Body of pancreas (tissue), 4 donors: ENCODE data around the gene KLK7.

Experiments
- CTCF ChIP-seq, 7 experiments: fragments of 450-650 bp in 4 of 7; fragments of 200-600 bp in 3 of 7; sonication (generic) in 3 of 7; IDR thresholded peaks; one replicate each; pipeline ENCODE4 v1.5.1; 2016 to 2019; ENCODE audit warnings: antibody characterized with exemption in 7 of 7
- POLR2A ChIP-seq, 3 donors: fragments of 450-650 bp; IDR thresholded peaks; one replicate each; pipeline ENCODE4 v1.6.1; 2016; ENCODE audit warnings: antibody characterized with exemption in 3 of 3, mild to moderate bottlenecking in 2 of 3

DNA sequence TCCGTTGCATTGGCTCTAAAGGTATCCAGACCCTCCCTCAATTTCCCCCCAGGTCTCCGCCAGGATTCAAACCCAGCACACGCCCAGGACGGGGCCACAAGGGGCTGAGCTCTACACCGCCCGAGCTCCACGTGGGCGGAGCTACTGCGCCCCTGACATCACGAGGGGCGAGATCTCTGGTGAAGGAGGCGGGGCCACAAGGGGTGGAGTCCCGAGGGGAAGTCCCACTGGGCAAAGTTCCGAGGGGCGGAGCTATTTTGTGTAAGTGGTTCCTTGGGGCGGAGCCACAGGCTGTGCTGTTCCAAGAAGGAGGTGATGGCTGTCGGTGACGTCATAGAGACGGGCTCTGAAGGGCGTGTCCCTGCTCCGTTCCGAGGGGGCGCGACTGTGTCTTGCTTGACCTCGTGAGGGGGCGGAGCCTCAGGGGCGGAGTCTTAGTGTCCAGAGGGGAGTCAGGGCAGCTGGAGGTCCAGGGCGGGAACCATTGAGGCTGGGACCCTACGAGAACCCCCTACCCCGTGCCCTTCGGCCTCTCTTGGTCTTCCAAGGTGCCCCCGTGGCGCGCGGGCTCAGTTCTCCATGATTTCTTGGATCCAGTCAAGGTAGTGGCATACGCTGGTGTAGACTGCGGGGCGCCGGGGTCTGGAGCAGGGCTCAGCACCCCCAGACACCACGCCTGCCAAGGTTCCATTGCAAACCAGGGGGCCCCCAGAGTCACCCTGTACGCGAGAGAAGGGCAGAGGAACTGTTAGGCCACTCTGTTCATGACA, 19.0 kb upstream of the KLK7 start:
- TF ChIP-seq POLR2A (IDR thresholded peaks at IDR 0.05): no peak
- TF ChIP-seq CTCF (IDR thresholded peaks at IDR 0.05): no peak
